Motor neuron (in vitro differentiated cells): ENCODE data around the gene ERBB2. TPM values are rescaled to one million over a fixed set of nuclear protein-coding genes. Genes with fewer than 3 reads are reported as not detected.

Experiments
- ATAC-seq, 8 experiments: fragments of 200-7000 bp; cut with Tn5 transposase; replicated peaks in 6 of 8; 2 replicates each; pipeline ENCODE4 v1.8.0; 2021; ENCODE audit warnings: mild to moderate bottlenecking in 8 of 8, moderate library complexity in 8 of 8
- H3K27ac ChIP-seq, 2 donors: fragments of 250-450 bp; sonication (Bioruptor Pico); 2 replicates each; pipeline ENCODE4 v1.9.0; 2021; ENCODE audit warnings: antibody characterized with exemption in 2 of 2, mild to moderate bottlenecking in 2 of 2, moderate library complexity in 1 of 2
- H3K4me1 ChIP-seq, 2 donors: fragments of 250-450 bp; sonication (Bioruptor Pico); replicated peaks in 1 of 2; 2 replicates each; pipeline ENCODE4 v1.6.1; 2021; ENCODE audit warnings: antibody characterized with exemption in 2 of 2, mild to moderate bottlenecking in 2 of 2, moderate library complexity in 1 of 2
- H3K4me3 ChIP-seq, 5 donors: fragments of 250-450 bp; sonication (Bioruptor Pico); 2 replicates each; pipeline ENCODE4 v1.9.0; 2021; ENCODE audit warnings: antibody characterized with exemption in 5 of 5, mild to moderate bottlenecking in 5 of 5, moderate library complexity in 4 of 5
- WGBS, 10 experiments: fragments of 450-650 bp; shearing (Covaris generic); methylation state at CpG; one replicate each; pipeline ENCODE4 v1.0.0; 2022; 5-methylcytosine and 5-hydroxymethylcytosine counted together
- in situ Hi-C, 9 experiments: fragments of 400-800 bp; cut with MboI; loops; one replicate each; pipeline ENCODE4 v1.15.0; 2021; ENCODE audit warnings: low sequenced_read_pairs in 9 of 9, low pct_unique_long_range_greater_than_20kb in 2 of 9; ENCODE audit not compliant: unreplicated experiment in 9 of 9
- total RNA-seq, 8 experiments: library from RNA; unstranded; fragments of 300-600 nt; gene quantifications; 2 replicates each; pipeline versions ENCODE4 v1.2.3 to v1.2.4, GENCODE V29; 2022

ERBB2 gene
- 10 to 100 TPM in 7 of 8 experiments, 1 to 10 TPM in 1; 7.0 to 54.7 (median 15.9) TPM for total RNA-seq

GRCh38 chr17:39699818-39700147, at the start of gene ERBB2:
TSS of gene ERBB2 (plus strand) at chr17:39700064. CDS start at chr17:39700239, 175 bp downstream.
- 0 to 3% (median 0%) methylated on average over 2 to 8 of the region's 20 CpGs; no CpG with 5 or more reads in 4 of the 10 experiments for WGBS, 10 experiments
- Histone ChIP-seq H3K27ac (peak within 1 kb of the TSS in 1 of 2 donors; percentile 62), H3K4me1 (peaks cover 9 to 36% of the 10 kb centered on the region in 2 donors), H3K4me3 (peak within 1 kb of the TSS; percentile 28 to 50 (median 47))
- ATAC-seq: peak; percentile 58 to 92 (median 67)
- in situ Hi-C loops: no loop called here

- Histone ChIP-seq H3K27ac (no peak overlapping the region), H3K4me3 (no peak overlapping the region), H3K4me1 (peaks cover 17 to 38% of the 10 kb centered on the region in 2 donors)
- WGBS, 10 experiments: 73 to 100% (median 93%) methylated on average over 2 to 10 of the region's 11 CpGs; no CpG with 5 or more reads in 4 of the 10 experiments
- in situ Hi-C loops: no loop called here
- ATAC-seq: no peak
Observed at GRCh38 chr17:39650121-39650579, 49.7 kb upstream of the ERBB2 start.

GRCh38 chr17:39651923-39652586, 47.8 kb upstream of the ERBB2 start:
- in situ Hi-C loops: no loop called here
- peak in 5 of 8 experiments; percentile 15 to 71 (median 50) for ATAC-seq
- Histone ChIP-seq H3K4me3 (no peak overlapping the region), H3K27ac (peak overlapping the region; percentile 69 to 87), H3K4me1 (peaks cover 21 to 45% of the 10 kb centered on the region in 2 donors)
- WGBS, 10 experiments: 32 to 100% (median 61%) methylated on average over 1 to 6 of the region's 8 CpGs; no CpG with 5 or more reads in 2 of the 10 experiments

- WGBS, 10 experiments: 8 to 34% (median 24%) methylated on average over 1 to 5 of the region's 7 CpGs; no CpG with 5 or more reads in 4 of the 10 experiments
- Histone ChIP-seq H3K4me3 (no peak overlapping the region), H3K4me1 (peaks cover 21 to 45% of the 10 kb centered on the region in 2 donors), H3K27ac (peak overlapping the region; percentile 69 to 87)
- ATAC-seq: peak; percentile 69 to 87 (median 84)
- in situ Hi-C loops: no loop called here
Observed at GRCh38 chr17:39652587-39653315, 47.1 kb upstream of the ERBB2 start.

- Histone ChIP-seq H3K27ac (peak overlapping the region; percentile 69 to 87), H3K4me1 (peaks cover 21 to 45% of the 10 kb centered on the region in 2 donors), H3K4me3 (no peak overlapping the region)
- WGBS, 10 experiments: 0% methylated on average over 1 of the region's 12 CpGs; no CpG with 5 or more reads in 9 of the 10 experiments
- in situ Hi-C loops: no loop called here
- peak in 4 of 8 experiments; percentile 17 to 32 (median 23) for ATAC-seq
Observed at GRCh38 chr17:39653316-39653661, 46.6 kb upstream of the ERBB2 start.

GRCh38 chr17:39653662-39654331, 46.1 kb upstream of the ERBB2 start:
- peaks cover 21 to 45% of the 10 kb centered on the region in 2 donors for H3K4me1 ChIP-seq
- H3K27ac ChIP-seq: peak overlapping the region in 1 of 2 donors; percentile 87
- 0 to 90% (median 43%) methylated on average over 1 to 6 of the region's 14 CpGs for WGBS, 10 experiments
- ATAC-seq: peak in 3 of 8 experiments; percentile 53 to 75 (median 72)
- in situ Hi-C loops: no loop called here
- H3K4me3 ChIP-seq: no peak overlapping the region

GRCh38 chr17:39655105-39655504, 44.8 kb upstream of the ERBB2 start:
- ATAC-seq: no peak
- in situ Hi-C loops: no loop called here
- Histone ChIP-seq H3K4me1 (peaks cover 21 to 45% of the 10 kb centered on the region in 2 donors), H3K27ac (no peak overlapping the region), H3K4me3 (no peak overlapping the region)
- 0 to 100% (median 80%) methylated on average over 1 to 2 of the region's 2 CpGs; no CpG with 5 or more reads in 3 of the 10 experiments for WGBS, 10 experiments

GRCh38 chr17:39658346-39658745, 41.5 kb upstream of the ERBB2 start:
- ATAC-seq: no peak
- in situ Hi-C loops: no loop called here
- 88 to 100% (median 90%) methylated on average over 1 to 8 of the region's 11 CpGs; no CpG with 5 or more reads in 6 of the 10 experiments for WGBS, 10 experiments
- Histone ChIP-seq H3K27ac (no peak overlapping the region), H3K4me3 (no peak overlapping the region), H3K4me1 (peaks cover 8 to 25% of the 10 kb centered on the region in 2 donors)

- 80 to 93% methylated on average over 1 to 2 of the region's 3 CpGs; no CpG with 5 or more reads in 8 of the 10 experiments for WGBS, 10 experiments
- in situ Hi-C loops: no loop called here
- H3K4me1 ChIP-seq: peaks cover 9 to 25% of the 10 kb centered on the region in 2 donors
- no peak overlapping the region for H3K27ac ChIP-seq
- ATAC-seq: no peak
- H3K4me3 ChIP-seq: no peak overlapping the region
Observed at GRCh38 chr17:39658760-39659159, 41.1 kb upstream of the ERBB2 start.

GRCh38 chr17:39659279-39660010, 40.4 kb upstream of the ERBB2 start:
- H3K27ac ChIP-seq: no peak overlapping the region
- ATAC-seq: no peak
- in situ Hi-C loops: no loop called here

GRCh38 chr17:39660011-39660360, 39.9 kb upstream of the ERBB2 start:
- WGBS, 10 experiments: 85 to 100% (median 90%) methylated on average over 2 to 4 of the region's 5 CpGs; no CpG with 5 or more reads in 7 of the 10 experiments
- in situ Hi-C loops: no loop called here
- H3K27ac ChIP-seq: no peak overlapping the region
- H3K4me1 ChIP-seq: peaks cover 10 to 24% of the 10 kb centered on the region in 2 donors
- ATAC-seq: no peak
- no peak overlapping the region for H3K4me3 ChIP-seq

More at GRCh38 chr17:39659279-39660010, 40.4 kb upstream of the ERBB2 start:
- no peak overlapping the region for H3K4me3 ChIP-seq
- WGBS, 10 experiments: 60 to 100% (median 91%) methylated on average over 1 to 6 of the region's 15 CpGs; no CpG with 5 or more reads in 3 of the 10 experiments
- H3K4me1 ChIP-seq: peaks cover 10 to 23% of the 10 kb centered on the region in 2 donors
